IMR-90 (cell line): Measurements from ENCODE around the gene ZNF217. TPM values are rescaled to one million over a fixed set of nuclear protein-coding genes. Genes with fewer than 3 reads are reported as not detected.
"Not testable (repeated sequence)": the region's sequence is repeated elsewhere in the genome, so short reads cannot be mapped to it uniquely, and the experiment has no call there.

ENCODE experiments used
- ATAC-seq: fragments of 200-7000 bp; cut with Tn5 transposase; 2 replicates; pipeline ENCODE4 v1.9.1; 2020; ENCODE audit warnings: low read depth, mild to moderate bottlenecking, moderate library complexity
- BruUV-seq: library from RNA; stranded (reverse); fragments of 400-500 nt; replicated peaks from 2 replicates; lab custom pipeline; 2021; lab: Mats Ljungman, UMichigan
- CTCF ChIA-PET: fragments of 300-600 bp; formaldehyde crosslinking; extraction: SDS; loops from one replicate; lab custom pipeline; 2021; ENCODE audit warnings: antibody characterized with exemption; lab: Yijun Ruan, JAX
- POLR2A ChIA-PET: fragments of 300-600 bp; sonication (Branson Sonifier 250); formaldehyde crosslinking; loops from one replicate; lab custom pipeline; 2022; ENCODE audit warnings: antibody characterized with exemption; ENCODE audit not compliant: unreplicated experiment; lab: Charles Lee
- DNase-seq: peaks from one replicate; pipeline ENCODE4 v3.0.0; 2013
- H2AFZ ChIP-seq: replicated peaks from 2 replicates; pipeline ENCODE3; 2013; ENCODE audit warnings: low read length, mild to moderate bottlenecking; ENCODE audit not compliant: poor library complexity
- H2AK5ac ChIP-seq: 2 replicates; pipeline ENCODE4 v1.6.1; 2013; ENCODE audit warnings: low read depth, low read length, inconsistent platforms
- H2AK9ac ChIP-seq: replicated peaks from 2 replicates; pipeline ENCODE3; 2013; ENCODE audit warnings: mild to moderate bottlenecking, low read depth, low read length, moderate library complexity; ENCODE audit not compliant: poor library complexity
- H2BK120ac ChIP-seq: 2 replicates; pipeline ENCODE4 v1.6.1; 2013; ENCODE audit warnings: low read depth, low read length, inconsistent platforms
- H2BK15ac ChIP-seq: 3 replicates; pipeline ENCODE4 v1.6.1; 2013; ENCODE audit warnings: low read depth, low read length, inconsistent platforms
- H2BK20ac ChIP-seq: 2 replicates; pipeline ENCODE4 v1.6.1; 2013; ENCODE audit warnings: low read depth, mild to moderate bottlenecking, inconsistent platforms, low read length, moderate library complexity
- H2BK5ac ChIP-seq: 2 replicates; pipeline ENCODE4 v1.6.1; 2013; ENCODE audit warnings: mild to moderate bottlenecking, low read depth, low read length, inconsistent platforms; ENCODE audit not compliant: poor library complexity, severe bottlenecking
- H3K14ac ChIP-seq: replicated peaks from 2 replicates; pipeline ENCODE4 v1.6.1; 2013; ENCODE audit warnings: low read depth, low read length, inconsistent platforms
- H3K18ac ChIP-seq: 2 replicates; pipeline ENCODE4 v1.6.1; 2013; ENCODE audit warnings: low read depth, low read length, control low read depth
- H3K23ac ChIP-seq: 2 replicates; pipeline ENCODE4 v1.6.1; 2013; ENCODE audit warnings: low read depth, low read length, inconsistent platforms
- H3K27ac ChIP-seq: 2 replicates; pipeline ENCODE4 v1.5.1; 2013; ENCODE audit warnings: mild to moderate bottlenecking, control low read depth, low read length; ENCODE audit not compliant: insufficient read depth
- H3K27me3 ChIP-seq: 2 replicates; pipeline ENCODE4 v1.6.1; 2013; ENCODE audit warnings: low read length; ENCODE audit not compliant: control insufficient read depth, insufficient read depth
- H3K36me3 ChIP-seq: 2 replicates; pipeline ENCODE4 v1.6.1; 2013; ENCODE audit warnings: low read length, mixed read lengths; ENCODE audit not compliant: control insufficient read depth, insufficient read depth
- H3K4ac ChIP-seq: 2 replicates; pipeline ENCODE4 v1.6.1; 2013; ENCODE audit warnings: low read depth, low read length, inconsistent platforms
- H3K4me1 ChIP-seq: 2 replicates; pipeline ENCODE4 v1.6.1; 2013; ENCODE audit warnings: low read length, mixed read lengths; ENCODE audit not compliant: control insufficient read depth, insufficient read depth
- H3K4me2 ChIP-seq: 2 replicates; pipeline ENCODE4 v1.6.1; 2013; ENCODE audit warnings: low read depth, mild to moderate bottlenecking, control low read depth, low read length, moderate library complexity
- H3K4me3 ChIP-seq: 2 replicates; pipeline ENCODE4 v1.5.1; 2013; ENCODE audit warnings: low read depth, mild to moderate bottlenecking, control low read depth, low read length, moderate library complexity; ENCODE audit not compliant: insufficient read depth
- H3K56ac ChIP-seq: 2 replicates; pipeline ENCODE4 v1.6.1; 2013; ENCODE audit warnings: low read length, inconsistent platforms; ENCODE audit not compliant: insufficient read depth; ENCODE audit errors: extremely low read depth
- H3K79me1 ChIP-seq, 2 experiments: 2 replicates each; pipeline ENCODE4 v1.6.1; 2013; ENCODE audit warnings: low read length in 2 of 2, inconsistent platforms in 1 of 2, low read depth in 1 of 2
- H3K9ac ChIP-seq: 2 replicates; pipeline ENCODE4 v1.6.1; 2013; ENCODE audit warnings: low read depth, low read length, control low read depth
- H3K9me1 ChIP-seq: 2 replicates; pipeline ENCODE4 v1.6.1; 2013; ENCODE audit warnings: low read length, inconsistent platforms; ENCODE audit not compliant: insufficient read depth
- H3K9me3 ChIP-seq: 2 replicates; pipeline ENCODE4 v1.6.1; 2013; ENCODE audit warnings: low read length; ENCODE audit not compliant: control insufficient read depth, insufficient read depth
- H4K20me1 ChIP-seq: 2 replicates; pipeline ENCODE4 v1.6.1; 2013; ENCODE audit warnings: low read length, inconsistent platforms; ENCODE audit not compliant: insufficient read depth
- H4K5ac ChIP-seq: 2 replicates; pipeline ENCODE4 v1.6.1; 2013; ENCODE audit warnings: mild to moderate bottlenecking, low read depth, low read length, control low read depth
- H4K8ac ChIP-seq, 2 experiments: 2 replicates each; pipeline ENCODE4 v1.6.1; 2013; ENCODE audit warnings: low read depth in 2 of 2, low read length in 2 of 2, control low read depth in 1 of 2, inconsistent platforms in 1 of 2
- H4K91ac ChIP-seq: 2 replicates; pipeline ENCODE4 v1.6.1; 2013; ENCODE audit warnings: low read depth, low read length, inconsistent platforms; ENCODE audit not compliant: insufficient read depth
- WGBS, 2 experiments: methylation state at CpG; one replicate each; pipeline versions ENCODE4 v1.1.5 to v1.1.7; 2013; ENCODE audit warnings: missing lambda C conversion rate in 2 of 2; ENCODE audit not compliant: insufficient read length in 1 of 2; ENCODE audit errors: extremely low coverage in 2 of 2; 5-methylcytosine and 5-hydroxymethylcytosine counted together
- dilution Hi-C: fragments of 300-500 bp; cut with HindIII; formaldehyde crosslinking; loops from one replicate; pipeline ENCODE4 v1.14.3; 2018; ENCODE audit warnings: low sequenced_read_pairs; ENCODE audit not compliant: unreplicated experiment
- in situ Hi-C: fragments of 300-500 bp; cut with MboI; formaldehyde crosslinking; loops from 3 replicates; pipeline ENCODE4 v1.14.3; 2019; ENCODE audit warnings: low sequenced_read_pairs, inconsistent platforms, mixed read lengths
- intact Hi-C: fragments of 100-400 bp; cut with micrococcal nuclease; formaldehyde crosslinking; loops from 2 replicates; pipeline ENCODE4 v1.10.0; 2022
- polyA plus RNA-seq, 3 experiments: library from polyadenylated mRNA; depleted of rRNA; stranded (reverse); fragments of >200 nt; gene quantifications; 2 replicates each; pipeline ENCODE4 v1.2.3, GENCODE V29; 2012; ENCODE audit warnings: low replicate concordance in 1 of 3
- total RNA-seq: library from RNA; depleted of rRNA; stranded (reverse); fragments of >200 nt; gene quantifications from 2 replicates; pipeline ENCODE4 v1.2.3, GENCODE V29; 2012

Gene ZNF217
- total and polyA plus RNA-seq, 2 of the 4 experiments (the other 2 are of a cell fraction) = 9.1 to 27.8 TPM

GRCh38 chr20:53590122-53590521, 3.5 kb downstream of the ZNF217 start:
- peak overlapping the region; percentile 83 for H2BK5ac ChIP-seq
- BruUV-seq, in situ Hi-C loops, H4K91ac ChIP-seq, H2BK15ac ChIP-seq, H4K5ac ChIP-seq, dilution Hi-C loops, H2AK5ac ChIP-seq, DNase-seq, H3K36me3 ChIP-seq, H3K4ac ChIP-seq, H3K9me1 ChIP-seq, H3K27ac ChIP-seq, H3K56ac ChIP-seq, H3K27me3 ChIP-seq, H3K4me3 ChIP-seq, H2AK9ac ChIP-seq, ATAC-seq, CTCF ChIA-PET, H3K18ac ChIP-seq, H2BK120ac ChIP-seq, H2BK20ac ChIP-seq, H3K4me1 ChIP-seq, H3K9me3 ChIP-seq, H2AFZ ChIP-seq, H3K79me1 ChIP-seq, H4K20me1 ChIP-seq: not testable (repeated sequence)
- no CpG with 5 or more reads among the region's 2 CpGs for WGBS, 2 experiments
- H3K14ac ChIP-seq = peak overlapping the region; percentile 37; the same call in 1 of the 2 replicates
- POLR2A ChIA-PET = interaction anchor here (0.5 kb wide), 1 partner anchor 1321 kb away, joined by 4 read pairs; no protein-coding TSS in a partner anchor
- intact Hi-C loops = loop anchor here (5.0 kb wide), 1 partner anchor 147 kb away; no protein-coding TSS in a partner anchor
- peak overlapping the region; percentile 79 for H3K4me2 ChIP-seq
- H3K23ac ChIP-seq = peak overlapping the region; percentile 49; the same call in 1 of the 2 replicates
- H4K8ac ChIP-seq = 0 out of 4 replicates have a peak overlapping the region, but pooled peaks of 1 of the 2 experiments have one; percentile 24
- peak overlapping the region; percentile 43; the same call in 1 of the 2 replicates for H3K9ac ChIP-seq

- H3K9me1 ChIP-seq, H2BK120ac ChIP-seq, H3K27me3 ChIP-seq, H2AK9ac ChIP-seq, H4K5ac ChIP-seq, H3K36me3 ChIP-seq, H2AK5ac ChIP-seq, CTCF ChIA-PET, H2BK15ac ChIP-seq, H4K20me1 ChIP-seq, ATAC-seq, H3K9me3 ChIP-seq, H2BK20ac ChIP-seq, H4K91ac ChIP-seq, POLR2A ChIA-PET, H3K18ac ChIP-seq, DNase-seq, H2AFZ ChIP-seq, H3K79me1 ChIP-seq, dilution Hi-C loops, H3K4me1 ChIP-seq, BruUV-seq: not testable (repeated sequence)
- no CpG with 5 or more reads among the region's 12 CpGs for WGBS, 2 experiments
- Histone ChIP-seq H3K4me3 (peak overlapping the region; percentile 15; the same call in 1 of the 2 replicates), H3K23ac (peak overlapping the region; percentile 87; the same call in 1 of the 2 replicates), H3K4ac (peak overlapping the region; percentile 71; the same call in 1 of the 2 replicates), H3K9ac (peak overlapping the region; percentile 80), H4K8ac (peak overlapping the region; percentile 61 to 70; a peak in 2 of 4 replicates), H2BK5ac (peak overlapping the region; percentile 80), H3K27ac (peak overlapping the region; percentile 67; the same call in 1 of the 2 replicates), H3K14ac (0 out of 2 replicates have a peak overlapping the region, but pooled peaks have one; percentile 56), H3K4me2 (peak overlapping the region; percentile 90), H3K56ac (peak overlapping the region; percentile 32; the same call in 1 of the 2 replicates)
- intact Hi-C loops = loop anchor here (5.0 kb wide), 1 partner anchor 148 kb away; no protein-coding TSS in a partner anchor
- in situ Hi-C loops = loop anchor here (10.0 kb wide), 1 partner anchor 165 kb away; no protein-coding TSS in a partner anchor
These were observed 4.1 kb downstream of the ZNF217 start for GRCh38 chr20:53589321-53590065.
